A673 (cell line): ENCODE measurements around the gene DUOX1. TPM values are rescaled to one million over a fixed set of nuclear protein-coding genes. Genes with fewer than 3 reads are reported as not detected.
A peak's percentile ranks its signal among the peaks of the same experiment; 100 is the strongest.

ENCODE experiments used
- BruUV-seq: library from RNA; stranded (reverse); fragments of 400-500 nt; replicated peaks from 2 replicates; lab custom pipeline; 2021; lab: Mats Ljungman, UMichigan
- CTCF ChIA-PET: fragments of 300-600 bp; sonication (Branson Sonifier 250); formaldehyde crosslinking; loops from one replicate; lab custom pipeline; 2022; ENCODE audit warnings: antibody characterized with exemption; lab: Charles Lee
- POLR2A ChIA-PET: fragments of 300-600 bp; sonication (Branson Sonifier 250); formaldehyde crosslinking; loops from one replicate; lab custom pipeline; 2022; ENCODE audit warnings: antibody characterized with exemption; ENCODE audit not compliant: low non-redundant PET; lab: Charles Lee
- DNase-seq: peaks from one replicate; pipeline ENCODE4 v3.0.0-alpha.2; 2015; ENCODE audit warnings: low spot score
- H3K27ac ChIP-seq: fragments of 200-600 bp; sonication (generic); 2 replicates; pipeline ENCODE4 v1.5.1; 2016; ENCODE audit warnings: mixed run types, low read depth, mild to moderate bottlenecking, mixed read lengths, antibody characterized with exemption, low read length; ENCODE audit not compliant: poor library complexity, severe bottlenecking
- H3K27me3 ChIP-seq: fragments of 200-600 bp; sonication (generic); replicated peaks from 2 replicates; pipeline ENCODE4 v1.6.1; 2017; ENCODE audit warnings: mixed run types, low read depth, mild to moderate bottlenecking, mixed read lengths, antibody characterized with exemption, low read length; ENCODE audit not compliant: insufficient read depth, poor library complexity
- H3K36me3 ChIP-seq: fragments of 200-600 bp; sonication (generic); 2 replicates; pipeline ENCODE4 v1.6.1; 2016; ENCODE audit warnings: mixed run types, mild to moderate bottlenecking, mixed read lengths, antibody characterized with exemption, low read length; ENCODE audit not compliant: insufficient read depth, poor library complexity, severe bottlenecking
- H3K4me1 ChIP-seq: fragments of 200-600 bp; sonication (generic); 2 replicates; pipeline ENCODE4 v1.6.1; 2017; ENCODE audit warnings: mixed run types, mild to moderate bottlenecking, mixed read lengths, antibody characterized with exemption, low read length; ENCODE audit not compliant: insufficient read depth, poor library complexity, severe bottlenecking
- H3K4me3 ChIP-seq: fragments of 200-600 bp; sonication (generic); 2 replicates; pipeline ENCODE4 v1.5.1; 2016; ENCODE audit warnings: low read depth, mixed run types, mild to moderate bottlenecking, mixed read lengths, low read length; ENCODE audit not compliant: poor library complexity, severe bottlenecking
- H3K9me3 ChIP-seq: fragments of 200-600 bp; sonication (generic); 2 replicates; pipeline ENCODE4 v1.6.1; 2016; ENCODE audit warnings: mixed run types, low read depth, mild to moderate bottlenecking, mixed read lengths, antibody characterized with exemption, low read length; ENCODE audit not compliant: poor library complexity, severe bottlenecking
- EZH2 ChIP-seq: fragments of 200-600 bp; sonication (generic); IDR thresholded peaks from 2 replicates; pipeline ENCODE4 v1.6.1; 2017; ENCODE audit warnings: borderline replicate concordance, low read depth, mild to moderate bottlenecking, mixed read lengths, antibody characterized with exemption, low read length; ENCODE audit not compliant: poor library complexity, severe bottlenecking
- intact Hi-C: fragments of 100-400 bp; cut with micrococcal nuclease; formaldehyde crosslinking; loops from one replicate; pipeline ENCODE4 v1.10.0; 2022; ENCODE audit not compliant: unreplicated experiment
- total RNA-seq: library from RNA; stranded (reverse); gene quantifications from 2 replicates; pipeline ENCODE4 v1.2.3, GENCODE V29; 2021
- TF ChIP-seq, protein P1 (sequence below): fragments of 300-800, 200-600 bp; sonication (generic); conservative IDR thresholded peaks from 2 replicates; pipeline ENCODE4 v1.5.1; 2017; ENCODE audit warnings: low read depth, mild to moderate bottlenecking, antibody characterized with exemption, low read length, moderate library complexity, mixed read lengths

DUOX1 gene
- total RNA-seq, 1 experiment from 2014 or later = 1.7 TPM

DNA sequence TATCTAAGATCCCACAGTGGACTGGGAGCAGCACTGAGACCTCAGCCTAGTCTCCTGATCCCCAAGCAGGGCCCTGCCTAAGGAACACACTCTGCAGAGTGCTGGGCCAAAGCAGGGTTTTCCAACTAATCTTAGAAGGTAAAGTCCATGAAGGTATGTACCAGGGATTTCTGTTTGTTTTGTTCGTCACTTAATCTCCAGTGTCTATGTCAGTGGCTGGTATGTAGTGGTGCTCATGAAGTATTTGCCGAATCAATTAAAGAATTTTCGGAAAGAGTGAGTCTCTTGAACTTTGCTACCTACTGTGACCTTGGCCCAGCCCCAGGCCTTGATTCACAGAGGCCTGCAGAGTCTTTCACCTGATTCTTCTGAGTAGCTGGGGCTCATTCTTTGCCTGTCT is 1.7 kb downstream of the DUOX1 start:
- CTCF ChIA-PET = interaction anchor here (2.7 kb wide), 1 partner anchor 13 kb away, joined by 7 read pairs; no protein-coding TSS in a partner anchor
- DNase-seq = no peak
- BruUV-seq = no TSS peak
- intact Hi-C loops = no loop called here
- TF ChIP-seq, protein P1, sequence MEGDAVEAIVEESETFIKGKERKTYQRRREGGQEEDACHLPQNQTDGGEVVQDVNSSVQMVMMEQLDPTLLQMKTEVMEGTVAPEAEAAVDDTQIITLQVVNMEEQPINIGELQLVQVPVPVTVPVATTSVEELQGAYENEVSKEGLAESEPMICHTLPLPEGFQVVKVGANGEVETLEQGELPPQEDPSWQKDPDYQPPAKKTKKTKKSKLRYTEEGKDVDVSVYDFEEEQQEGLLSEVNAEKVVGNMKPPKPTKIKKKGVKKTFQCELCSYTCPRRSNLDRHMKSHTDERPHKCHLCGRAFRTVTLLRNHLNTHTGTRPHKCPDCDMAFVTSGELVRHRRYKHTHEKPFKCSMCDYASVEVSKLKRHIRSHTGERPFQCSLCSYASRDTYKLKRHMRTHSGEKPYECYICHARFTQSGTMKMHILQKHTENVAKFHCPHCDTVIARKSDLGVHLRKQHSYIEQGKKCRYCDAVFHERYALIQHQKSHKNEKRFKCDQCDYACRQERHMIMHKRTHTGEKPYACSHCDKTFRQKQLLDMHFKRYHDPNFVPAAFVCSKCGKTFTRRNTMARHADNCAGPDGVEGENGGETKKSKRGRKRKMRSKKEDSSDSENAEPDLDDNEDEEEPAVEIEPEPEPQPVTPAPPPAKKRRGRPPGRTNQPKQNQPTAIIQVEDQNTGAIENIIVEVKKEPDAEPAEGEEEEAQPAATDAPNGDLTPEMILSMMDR = no peak
- no peaks in the 10 kb centered on the region for H3K4me1 ChIP-seq
- H3K27me3 ChIP-seq = no peaks in the 10 kb centered on the region
- H3K9me3 ChIP-seq = no peaks in the 10 kb centered on the region
- H3K27ac ChIP-seq = no peak overlapping the region
- no peak overlapping the region for H3K4me3 ChIP-seq
- no peaks in the 10 kb centered on the region for H3K36me3 ChIP-seq
- POLR2A ChIA-PET = no interaction called here

DNA sequence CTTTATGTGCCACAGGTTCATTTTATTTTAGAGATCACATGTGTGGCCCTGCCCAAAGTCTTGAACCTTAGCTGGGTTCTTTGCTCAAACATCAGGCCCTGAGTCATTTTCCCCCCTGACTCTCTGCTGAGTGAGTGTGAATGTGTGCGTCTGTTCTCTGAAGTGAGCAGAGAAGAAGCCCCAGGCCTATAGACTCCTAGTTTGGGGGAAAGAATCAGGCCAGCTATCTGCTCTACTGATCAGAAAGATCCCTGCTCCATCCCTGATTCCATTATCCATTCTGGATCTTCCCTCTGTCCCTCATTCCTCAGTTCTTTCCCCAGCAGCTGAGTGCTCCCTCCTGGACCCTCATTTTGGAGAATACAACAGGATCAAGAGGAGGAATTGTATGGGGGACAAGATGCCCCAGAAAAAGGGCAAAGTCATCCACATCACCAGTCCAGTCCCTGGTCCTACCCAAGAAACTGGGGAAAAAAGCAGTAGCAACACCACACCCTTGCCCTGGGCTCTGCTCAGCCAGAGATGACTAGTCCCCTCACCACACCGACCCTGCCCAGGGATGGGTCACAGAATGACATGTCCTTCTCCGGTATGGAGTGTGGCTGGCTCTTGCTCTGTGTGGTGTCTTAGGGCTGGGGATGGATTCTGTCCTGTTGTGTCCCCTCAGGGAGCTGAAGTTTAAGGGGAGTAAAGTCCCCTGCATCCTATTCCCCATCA is 3.2 kb downstream of the DUOX1 start:
- Histone ChIP-seq H3K27me3 (no peaks in the 10 kb centered on the region), H3K36me3 (no peaks in the 10 kb centered on the region), H3K27ac (no peak overlapping the region), H3K4me3 (no peak overlapping the region), H3K4me1 (no peaks in the 10 kb centered on the region), H3K9me3 (no peaks in the 10 kb centered on the region)
- intact Hi-C loops = no loop called here
- ChIA-PET CTCF (no interaction called here), POLR2A (no interaction called here)
- BruUV-seq = no TSS peak
- TF ChIP-seq, protein P1 = no peak
- TF ChIP-seq EZH2 = no peak
- no peak for DNase-seq

DNA sequence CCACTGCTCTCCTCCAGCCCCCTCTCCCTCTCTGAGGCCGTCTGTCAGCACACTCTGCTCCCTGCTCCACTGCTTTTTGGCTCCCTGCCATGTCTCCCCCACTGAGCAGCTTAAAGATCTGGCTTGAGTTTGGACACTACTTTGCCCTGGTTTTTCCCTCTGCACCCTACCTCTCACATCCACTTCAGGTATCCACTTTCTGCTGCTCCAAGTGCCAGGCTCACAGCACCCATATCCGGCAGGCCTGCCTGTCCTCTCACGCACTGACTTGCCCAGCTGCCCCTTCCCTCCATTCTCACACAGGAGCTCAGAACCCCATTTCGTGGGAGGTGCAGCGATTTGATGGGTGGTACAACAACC is 3.7 kb downstream of the DUOX1 start:
- H3K27me3 ChIP-seq = no peaks in the 10 kb centered on the region
- TF ChIP-seq, protein P1 = no peak
- TF ChIP-seq EZH2 = no peak
- no peak overlapping the region for H3K4me3 ChIP-seq
- ChIA-PET CTCF (no interaction called here), POLR2A (no interaction called here)
- H3K36me3 ChIP-seq = no peaks in the 10 kb centered on the region
- H3K9me3 ChIP-seq = no peaks in the 10 kb centered on the region
- H3K27ac ChIP-seq = no peak overlapping the region
- no peaks in the 10 kb centered on the region for H3K4me1 ChIP-seq
- peak; percentile 25 for DNase-seq
- intact Hi-C loops = no loop called here
- BruUV-seq = no TSS peak
